BJ (cell line): ENCODE results near the gene RAMP1. TPM values are rescaled to one million over a fixed set of nuclear protein-coding genes. Genes with fewer than 3 reads are reported as not detected.

ENCODE experiments used
- CTCF ChIA-PET: fragments of 350-600 bp; formaldehyde crosslinking; extraction: SDS; loops from one replicate; lab custom pipeline; 2021; ENCODE audit warnings: antibody characterized with exemption, inconsistent platforms; lab: Yijun Ruan, JAX
- POLR2A ChIA-PET: fragments of 300-600 bp; sonication (Branson Sonifier 250); formaldehyde crosslinking; extraction: SDS; loops from one replicate; lab custom pipeline; 2021; ENCODE audit warnings: antibody characterized with exemption; lab: Charles Lee
- DNase-seq: peaks from one replicate; pipeline ENCODE4 v3.0.0-alpha.2; 2011; ENCODE audit warnings: low read depth
- H3K27me3 ChIP-seq: 2 replicates; pipeline ENCODE4 v1.6.0; 2011; ENCODE audit warnings: low read length; ENCODE audit not compliant: control insufficient read depth, insufficient read depth
- H3K36me3 ChIP-seq: 2 replicates; pipeline ENCODE4 v1.5.1; 2011; ENCODE audit warnings: low read length; ENCODE audit not compliant: control insufficient read depth, insufficient read depth
- H3K4me3 ChIP-seq: 2 replicates; pipeline ENCODE4 v1.5.1; 2011; ENCODE audit warnings: low read depth, mild to moderate bottlenecking, control low read depth, low read length
- polyA plus RNA-seq: library from polyadenylated mRNA; depleted of rRNA; stranded (reverse); fragments of >200 nt; gene quantifications from 2 replicates; pipeline ENCODE4 v1.2.3, GENCODE V29; 2011; rRNA removed
- small RNA-seq: library from RNA; depleted of rRNA; stranded (forward); fragments of <200 nt; gene quantifications from one replicate; pipeline ENCODE3, GENCODE V24; 2012; ENCODE audit warnings: low replicate concordance, low read depth; ENCODE audit not compliant: insufficient read length
- TF ChIP-seq, protein P1 (sequence below): IDR thresholded peaks from 2 replicates; pipeline ENCODE4 v1.5.1; 2011; ENCODE audit warnings: low read depth, mild to moderate bottlenecking, control low read depth, inconsistent platforms, low read length, moderate library complexity; ENCODE audit not compliant: insufficient read depth

The RAMP1 gene
- polyA plus RNA-seq, 1 experiment: 10.8 TPM

DNA sequence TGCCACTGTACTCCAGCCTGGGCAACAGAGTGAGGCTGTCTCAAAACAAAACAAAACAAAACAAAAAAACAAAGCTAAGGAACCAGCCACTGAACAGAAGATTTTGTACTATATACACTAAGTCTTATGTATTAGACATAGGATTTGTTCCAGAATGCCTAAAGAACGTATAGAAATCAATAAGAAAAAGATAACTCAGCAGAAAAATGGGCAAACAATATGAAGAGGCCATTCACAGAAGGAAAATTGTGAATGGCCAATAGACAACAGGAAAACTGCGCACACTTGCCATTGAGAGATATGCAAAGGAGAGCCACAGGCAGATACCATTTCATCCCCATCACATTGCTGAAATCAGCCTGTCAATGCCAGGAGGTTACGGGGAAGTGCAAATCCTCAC, 92.5 kb downstream of the RAMP1 start:
- DNase-seq: no peak
- no peak overlapping the region for H3K4me3 ChIP-seq
- CTCF ChIA-PET: no interaction called here
- POLR2A ChIA-PET: no interaction called here
- peaks cover 22% of the 10 kb centered on the region for H3K27me3 ChIP-seq
- H3K36me3 ChIP-seq: no peaks in the 10 kb centered on the region
- TF ChIP-seq, protein P1, sequence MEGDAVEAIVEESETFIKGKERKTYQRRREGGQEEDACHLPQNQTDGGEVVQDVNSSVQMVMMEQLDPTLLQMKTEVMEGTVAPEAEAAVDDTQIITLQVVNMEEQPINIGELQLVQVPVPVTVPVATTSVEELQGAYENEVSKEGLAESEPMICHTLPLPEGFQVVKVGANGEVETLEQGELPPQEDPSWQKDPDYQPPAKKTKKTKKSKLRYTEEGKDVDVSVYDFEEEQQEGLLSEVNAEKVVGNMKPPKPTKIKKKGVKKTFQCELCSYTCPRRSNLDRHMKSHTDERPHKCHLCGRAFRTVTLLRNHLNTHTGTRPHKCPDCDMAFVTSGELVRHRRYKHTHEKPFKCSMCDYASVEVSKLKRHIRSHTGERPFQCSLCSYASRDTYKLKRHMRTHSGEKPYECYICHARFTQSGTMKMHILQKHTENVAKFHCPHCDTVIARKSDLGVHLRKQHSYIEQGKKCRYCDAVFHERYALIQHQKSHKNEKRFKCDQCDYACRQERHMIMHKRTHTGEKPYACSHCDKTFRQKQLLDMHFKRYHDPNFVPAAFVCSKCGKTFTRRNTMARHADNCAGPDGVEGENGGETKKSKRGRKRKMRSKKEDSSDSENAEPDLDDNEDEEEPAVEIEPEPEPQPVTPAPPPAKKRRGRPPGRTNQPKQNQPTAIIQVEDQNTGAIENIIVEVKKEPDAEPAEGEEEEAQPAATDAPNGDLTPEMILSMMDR: no peak

DNA sequence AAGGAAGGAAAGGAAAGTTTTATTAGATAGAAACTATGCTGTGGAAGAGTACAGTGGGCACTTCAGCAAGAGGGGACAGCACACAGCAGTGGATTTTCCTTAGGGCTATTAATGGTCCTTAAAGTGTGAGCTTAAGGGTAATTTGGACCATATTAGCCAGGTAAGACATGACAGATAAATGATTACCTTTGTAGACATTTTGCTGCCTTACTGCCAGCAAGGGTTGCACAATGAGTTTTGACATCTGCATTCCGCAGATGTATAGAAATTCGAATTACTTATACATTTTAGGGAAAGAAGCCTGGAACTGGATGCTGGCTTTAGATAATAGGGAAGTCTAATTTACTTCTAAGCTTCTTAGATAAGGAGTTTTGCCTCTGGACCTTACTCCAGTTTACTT, 93.4 kb downstream of the RAMP1 start:
- POLR2A ChIA-PET: no interaction called here
- TF ChIP-seq, protein P1: no peak
- Histone ChIP-seq H3K27me3 (peaks cover 21% of the 10 kb centered on the region), H3K4me3 (no peak overlapping the region), H3K36me3 (no peaks in the 10 kb centered on the region)
- CTCF ChIA-PET: no interaction called here
- DNase-seq: no peak

- ChIA-PET POLR2A (no interaction called here), CTCF (no interaction called here)
- TF ChIP-seq, protein P1: no peak
- Histone ChIP-seq H3K36me3 (no peaks in the 10 kb centered on the region), H3K27me3 (peaks cover 24% of the 10 kb centered on the region), H3K4me3 (no peak overlapping the region)
- DNase-seq: no peak
Observed at GRCh38 chr2:237955640-237956401, 96.4 kb downstream of the RAMP1 start.

GRCh38 chr2:237956402-237956736, 96.9 kb downstream of the RAMP1 start:
- ChIA-PET POLR2A (no interaction called here), CTCF (interaction anchor here (1.0 kb wide), 1 partner anchor 14 kb away, joined by 3 read pairs; no protein-coding TSS in a partner anchor)
- DNase-seq: no peak
- H3K4me3 ChIP-seq: no peak overlapping the region
- no peaks in the 10 kb centered on the region for H3K36me3 ChIP-seq
- H3K27me3 ChIP-seq: peaks cover 21% of the 10 kb centered on the region
- TF ChIP-seq, protein P1: no peak

DNA sequence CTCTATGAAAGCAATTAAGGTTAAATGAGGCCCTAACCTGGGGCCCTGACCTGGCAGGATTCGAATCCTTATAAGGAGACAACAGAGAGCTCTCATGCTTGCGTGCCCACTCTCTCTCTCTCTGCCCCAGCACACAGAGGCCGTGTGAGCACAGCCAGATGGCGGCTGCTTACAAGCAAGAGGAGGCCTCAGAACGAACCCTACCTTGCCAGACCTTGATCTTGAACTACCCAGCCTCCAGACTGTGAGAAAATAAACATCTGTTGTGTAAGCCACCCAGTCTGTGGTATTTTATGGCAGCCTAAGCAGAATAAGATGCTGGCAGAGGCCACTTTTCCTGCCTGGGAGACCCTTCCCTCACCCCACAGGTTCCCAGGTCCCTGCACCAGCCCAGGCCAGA, 102.2 kb downstream of the RAMP1 start:
- POLR2A ChIA-PET: no interaction called here
- CTCF ChIA-PET: interaction anchor here (1.2 kb wide), 1 partner anchor 7 kb away, joined by 3 read pairs; no protein-coding TSS in a partner anchor
- H3K4me3 ChIP-seq: no peak overlapping the region
- no peaks in the 10 kb centered on the region for H3K36me3 ChIP-seq
- TF ChIP-seq, protein P1: no peak
- DNase-seq: no peak
- H3K27me3 ChIP-seq: peaks cover 5% of the 10 kb centered on the region; the same call in 1 of the 2 replicates

Small RNAs within 50 kb of the gene (small RNA-seq; reads per million reads assigned to genes)
- not detected for gene RF00157

Other genes with a start within 250 kb of the RAMP1 start
- 50.4 and 58.5 TPM in 2 replicates for gene LRRFIP1, start 232.0 kb upstream of the RAMP1 start, polyA plus RNA-seq
- 0.05 and 0.07 TPM in 2 replicates for gene RBM44, start 60.8 kb upstream of the RAMP1 start, polyA plus RNA-seq
- gene UBE2F, start 107.4 kb downstream of the RAMP1 start, polyA plus RNA-seq: 47.9 and 67.4 TPM in 2 replicates
- gene SCLY, start 201.4 kb downstream of the RAMP1 start, polyA plus RNA-seq: 6.8 and 7.7 TPM in 2 replicates
- 1.3 and 2.1 TPM in 2 replicates for gene ESPNL, start 240.7 kb downstream of the RAMP1 start, polyA plus RNA-seq